ENCODE data around the gene MROH7.

Gene MROH7

DNA sequence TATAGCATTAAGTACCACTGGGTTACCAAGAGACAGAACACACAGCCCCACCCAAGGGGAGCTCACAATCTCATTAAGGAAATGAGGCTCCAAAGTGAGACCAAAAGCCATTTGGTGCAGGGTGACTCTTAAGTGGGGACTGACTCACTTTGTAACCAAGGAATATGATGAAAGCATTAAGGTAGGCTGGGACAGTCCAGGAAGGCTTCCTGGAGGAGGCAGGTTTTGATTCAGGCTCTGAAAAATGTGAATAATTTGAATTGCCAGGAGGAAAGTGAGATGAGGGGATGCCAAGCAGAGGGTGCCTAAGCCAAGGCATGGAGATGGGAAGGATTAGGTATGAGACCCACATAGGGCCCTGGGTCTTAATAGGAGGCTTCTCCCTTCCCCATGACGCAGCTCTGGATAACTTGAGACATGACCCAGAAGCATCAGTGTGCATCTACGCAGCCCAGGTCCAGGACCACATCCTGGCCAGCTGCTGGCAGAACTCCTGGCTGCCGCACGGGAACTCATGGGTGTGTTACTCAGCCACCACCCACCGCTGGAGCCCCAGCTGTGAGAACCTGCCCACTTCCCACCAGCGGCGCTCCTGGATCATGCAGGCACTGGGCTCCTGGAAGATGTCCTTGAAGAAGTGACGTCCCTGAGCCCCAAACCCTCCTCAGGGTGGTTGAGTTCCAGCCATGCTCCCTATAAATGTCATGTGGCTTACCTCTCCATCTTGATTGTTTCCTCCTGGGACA is 68.1 kb downstream of the MROH7 start (continued):
- TF ChIP-seq ZNF660 (tag by site-specific recombination; IDR thresholded peaks at IDR 0.05), result no peak

GRCh38 chr1:54710434-54710833 is 68.8 kb downstream of the MROH7 start:
- CTCF ChIA-PET, result no interaction called here

GRCh38 chr1:54710841-54711240 is 69.3 kb downstream of the MROH7 start:
- H3K36me3 ChIP-seq (ENCODE audit: control insufficient read depth in 2 of 2, insufficient read depth in 1 of 2, low read length in 2 of 2), result no peaks in the 10 kb centered on the region
- no peak overlapping the region for H3K4me3 ChIP-seq (ENCODE audit: low read depth, low read length)
- ChIA-PET CTCF (no interaction called here), POLR2A (no interaction called here)
- H3K4me1 ChIP-seq (ENCODE audit: control insufficient read depth, insufficient read depth, low read length), result no peaks in the 10 kb centered on the region
- H3K27ac ChIP-seq (ENCODE audit: extremely low read depth, low read depth, low read length), result no peak overlapping the region
- no peaks in the 10 kb centered on the region for H3K9me3 ChIP-seq (ENCODE audit: control insufficient read depth, insufficient read depth, low read depth, low read length)
- TF ChIP-seq REST (tag by site-specific recombination; IDR thresholded peaks at IDR 0.05), result no peak
- peak; percentile 31; the same call in 1 of the 2 replicates for TF ChIP-seq ZIC2 (tag by site-specific recombination; IDR thresholded peaks at IDR 0.05)
- no peak for TF ChIP-seq ZNF624 (tag by site-specific recombination; IDR thresholded peaks at IDR 0.05)
- no peak for TF ChIP-seq ZFHX2 (tag by site-specific recombination; conservative IDR thresholded peaks at IDR 0.05)
- no peak for TF ChIP-seq SALL2 (tag by site-specific recombination; IDR thresholded peaks at IDR 0.05; ENCODE audit: borderline replicate concordance)
- no peak for TF ChIP-seq HIC1 (tag by site-specific recombination; IDR thresholded peaks at IDR 0.05)

More at GRCh38 chr1:54710434-54710833, 68.8 kb downstream of the MROH7 start:
- no peak overlapping the region for H3K27ac ChIP-seq (ENCODE audit: extremely low read depth, low read depth, low read length)
- no peaks in the 10 kb centered on the region for H3K4me1 ChIP-seq (ENCODE audit: control insufficient read depth, insufficient read depth, low read length)
- H3K4me3 ChIP-seq (ENCODE audit: low read depth, low read length), result no peak overlapping the region
- POLR2A ChIA-PET, result no interaction called here
- no peaks in the 10 kb centered on the region for H3K36me3 ChIP-seq (ENCODE audit: control insufficient read depth in 2 of 2, insufficient read depth in 1 of 2, low read length in 2 of 2)
- TF ChIP-seq KLF7 (tag by site-specific recombination; IDR thresholded peaks at IDR 0.05; ENCODE audit: borderline replicate concordance) (no peak), ZNF514 (tag by site-specific recombination; IDR thresholded peaks at IDR 0.05) (no peak), ZNF221 (tag by site-specific recombination; IDR thresholded peaks at IDR 0.05; ENCODE audit: borderline replicate concordance) (no peak), REPIN1 (tag by site-specific recombination; IDR thresholded peaks at IDR 0.05; ENCODE audit: low read depth) (no peak), HIC1 (tag by site-specific recombination; IDR thresholded peaks at IDR 0.05) (no peak), ZNF292 (tag by site-specific recombination; IDR thresholded peaks at IDR 0.05; ENCODE audit: borderline replicate concordance, low read depth) (no peak), ZNF623 (tag by site-specific recombination; IDR thresholded peaks at IDR 0.05) (no peak)
- TF ChIP-seq, protein P1, sequence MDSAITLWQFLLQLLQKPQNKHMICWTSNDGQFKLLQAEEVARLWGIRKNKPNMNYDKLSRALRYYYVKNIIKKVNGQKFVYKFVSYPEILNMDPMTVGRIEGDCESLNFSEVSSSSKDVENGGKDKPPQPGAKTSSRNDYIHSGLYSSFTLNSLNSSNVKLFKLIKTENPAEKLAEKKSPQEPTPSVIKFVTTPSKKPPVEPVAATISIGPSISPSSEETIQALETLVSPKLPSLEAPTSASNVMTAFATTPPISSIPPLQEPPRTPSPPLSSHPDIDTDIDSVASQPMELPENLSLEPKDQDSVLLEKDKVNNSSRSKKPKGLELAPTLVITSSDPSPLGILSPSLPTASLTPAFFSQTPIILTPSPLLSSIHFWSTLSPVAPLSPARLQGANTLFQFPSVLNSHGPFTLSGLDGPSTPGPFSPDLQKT (IDR thresholded peaks at IDR 0.05; ENCODE audit: borderline replicate concordance, low read depth, low read length), result no peak
- TF ChIP-seq, protein P2, sequence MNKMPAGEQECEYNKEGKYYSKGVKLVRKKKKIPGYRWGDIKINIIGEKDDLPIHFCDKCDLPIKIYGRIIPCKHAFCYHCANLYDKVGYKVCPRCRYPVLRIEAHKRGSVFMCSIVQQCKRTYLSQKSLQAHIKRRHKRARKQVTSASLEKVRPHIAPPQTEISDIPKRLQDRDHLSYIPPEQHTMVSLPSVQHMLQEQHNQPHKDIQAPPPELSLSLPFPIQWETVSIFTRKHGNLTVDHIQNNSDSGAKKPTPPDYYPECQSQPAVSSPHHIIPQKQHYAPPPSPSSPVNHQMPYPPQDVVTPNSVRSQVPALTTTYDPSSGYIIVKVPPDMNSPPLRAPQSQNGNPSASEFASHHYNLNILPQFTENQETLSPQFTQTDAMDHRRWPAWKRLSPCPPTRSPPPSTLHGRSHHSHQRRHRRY (tag by site-specific recombination; IDR thresholded peaks at IDR 0.05), result no peak
- no peaks in the 10 kb centered on the region for H3K9me3 ChIP-seq (ENCODE audit: control insufficient read depth, insufficient read depth, low read depth, low read length)
